ENCODE measurements around the gene SNCB.

- TF ChIP-seq CTCF (IDR thresholded peaks at IDR 0.05) (no peak), EZH2 (IDR thresholded peaks at IDR 0.05) (no peak), EZH2phosphoT487 (IDR thresholded peaks at IDR 0.05) (no peak)
Measured at GRCh38 chr5:176656467-176656990, 26.2 kb upstream of the SNCB start.
